ENCODE data around the gene HSH2D. TPM values are rescaled to one million over a fixed set of nuclear protein-coding genes. Genes with fewer than 3 reads are reported as not detected.
A peak's percentile ranks its signal among the peaks of the same experiment; 100 is the strongest.

Gene HSH2D
- total and polyA plus RNA-seq, 2 of the 13 experiments (the other 11 are each of a cell fraction or from before 2014, with no cell fraction given): 0.69 to 3.2 TPM

DNA sequence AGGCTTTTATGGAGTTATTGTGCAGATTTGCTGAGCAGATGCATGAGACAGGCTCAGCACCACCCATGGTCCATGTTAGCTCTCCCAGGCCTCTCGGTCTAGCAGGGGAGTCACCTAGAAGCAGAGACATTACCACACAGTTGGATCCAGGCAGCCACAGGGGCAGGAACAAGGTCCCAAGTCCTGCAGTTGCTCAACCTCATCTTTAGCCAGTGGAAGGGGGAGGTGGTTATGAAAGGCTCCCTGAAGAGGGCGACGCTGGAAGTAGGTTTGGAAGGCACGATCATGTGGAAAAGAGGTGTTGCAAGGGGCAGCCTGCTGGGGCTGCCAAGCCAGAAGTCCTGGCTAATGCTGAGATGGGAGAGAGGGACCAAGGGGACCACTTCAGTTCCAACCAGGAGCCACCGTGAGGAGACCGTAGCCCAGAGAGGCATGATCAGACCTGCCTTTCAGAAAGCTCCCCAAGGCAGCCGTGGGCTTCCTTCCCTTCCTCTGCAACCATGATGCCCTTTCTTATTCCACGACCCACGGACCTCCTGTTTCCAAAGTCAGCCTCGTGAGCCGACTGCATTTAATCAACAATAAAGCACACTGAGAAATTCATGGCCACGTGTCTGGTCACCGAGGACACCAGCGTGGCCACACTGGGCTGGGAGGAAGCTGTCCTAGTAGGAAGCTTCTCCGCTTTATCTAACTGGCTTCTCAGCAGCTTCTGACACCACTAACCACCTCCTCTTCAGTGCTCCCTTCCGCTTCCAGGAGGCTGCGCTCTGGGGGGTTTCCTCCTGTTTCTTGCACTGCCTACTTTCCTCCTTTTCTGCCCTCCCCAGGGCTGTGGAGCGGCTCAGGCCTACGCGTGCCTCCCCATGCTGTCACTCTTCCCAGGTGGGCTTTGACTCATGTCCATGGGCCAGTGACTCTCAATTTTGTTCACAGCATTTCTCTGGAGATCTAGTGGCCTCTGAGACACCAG lies 56.8 kb downstream of the HSH2D start (continued):
- TF ChIP-seq, protein P1, sequence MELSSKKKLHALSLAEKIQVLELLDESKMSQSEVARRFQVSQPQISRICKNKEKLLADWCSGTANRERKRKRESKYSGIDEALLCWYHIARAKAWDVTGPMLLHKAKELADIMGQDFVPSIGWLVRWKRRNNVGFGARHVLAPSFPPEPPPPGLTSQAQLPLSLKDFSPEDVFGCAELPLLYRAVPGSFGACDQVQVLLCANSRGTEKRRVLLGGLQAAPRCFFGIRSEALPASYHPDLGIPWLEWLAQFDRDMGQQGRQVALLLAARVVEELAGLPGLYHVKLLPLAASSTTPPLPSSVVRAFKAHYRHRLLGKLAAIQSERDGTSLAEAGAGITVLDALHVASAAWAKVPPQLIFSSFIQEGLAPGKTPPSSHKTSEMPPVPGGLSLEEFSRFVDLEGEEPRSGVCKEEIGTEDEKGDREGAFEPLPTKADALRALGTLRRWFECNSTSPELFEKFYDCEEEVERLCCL (CRISPR knock-in tag; IDR thresholded peaks at IDR 0.05; ENCODE audit: borderline replicate concordance): no peak
- TF ChIP-seq RCOR2 (CRISPR knock-in tag; IDR thresholded peaks at IDR 0.05) (peak; percentile 83; the same call in 1 of the 2 replicates), SETDB1 (CRISPR knock-in tag; IDR thresholded peaks at IDR 0.05; ENCODE audit: borderline replicate concordance) (no peak), FOXJ3 (CRISPR knock-in tag; IDR thresholded peaks at IDR 0.05; ENCODE audit: borderline replicate concordance) (no peak), POLR2AphosphoS2 (IDR thresholded peaks at IDR 0.05; ENCODE audit: low read depth, low read length) (no peak), TBP (CRISPR knock-in tag; IDR thresholded peaks at IDR 0.05) (no peak), ZZZ3 (CRISPR knock-in tag; IDR thresholded peaks at IDR 0.05; ENCODE audit: borderline replicate concordance) (no peak), TEAD3 (CRISPR knock-in tag; optimal IDR thresholded peaks at IDR 0.05; ENCODE audit: borderline replicate concordance) (peak; percentile 74), NR3C1 (CRISPR knock-in tag; IDR thresholded peaks at IDR 0.05) (no peak), ZNF615 (CRISPR knock-in tag; IDR thresholded peaks at IDR 0.05; ENCODE audit: borderline replicate concordance) (no peak), ZNF605 (CRISPR knock-in tag; IDR thresholded peaks at IDR 0.05) (peak; percentile 15; the same call in 1 of the 2 replicates)
- TF ChIP-seq, protein P2, sequence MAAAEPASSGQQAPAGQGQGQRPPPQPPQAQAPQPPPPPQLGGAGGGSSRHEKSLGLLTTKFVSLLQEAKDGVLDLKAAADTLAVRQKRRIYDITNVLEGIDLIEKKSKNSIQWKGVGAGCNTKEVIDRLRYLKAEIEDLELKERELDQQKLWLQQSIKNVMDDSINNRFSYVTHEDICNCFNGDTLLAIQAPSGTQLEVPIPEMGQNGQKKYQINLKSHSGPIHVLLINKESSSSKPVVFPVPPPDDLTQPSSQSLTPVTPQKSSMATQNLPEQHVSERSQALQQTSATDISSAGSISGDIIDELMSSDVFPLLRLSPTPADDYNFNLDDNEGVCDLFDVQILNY (CRISPR knock-in tag; conservative IDR thresholded peaks at IDR 0.05): no peak
- TF ChIP-seq, protein P3, sequence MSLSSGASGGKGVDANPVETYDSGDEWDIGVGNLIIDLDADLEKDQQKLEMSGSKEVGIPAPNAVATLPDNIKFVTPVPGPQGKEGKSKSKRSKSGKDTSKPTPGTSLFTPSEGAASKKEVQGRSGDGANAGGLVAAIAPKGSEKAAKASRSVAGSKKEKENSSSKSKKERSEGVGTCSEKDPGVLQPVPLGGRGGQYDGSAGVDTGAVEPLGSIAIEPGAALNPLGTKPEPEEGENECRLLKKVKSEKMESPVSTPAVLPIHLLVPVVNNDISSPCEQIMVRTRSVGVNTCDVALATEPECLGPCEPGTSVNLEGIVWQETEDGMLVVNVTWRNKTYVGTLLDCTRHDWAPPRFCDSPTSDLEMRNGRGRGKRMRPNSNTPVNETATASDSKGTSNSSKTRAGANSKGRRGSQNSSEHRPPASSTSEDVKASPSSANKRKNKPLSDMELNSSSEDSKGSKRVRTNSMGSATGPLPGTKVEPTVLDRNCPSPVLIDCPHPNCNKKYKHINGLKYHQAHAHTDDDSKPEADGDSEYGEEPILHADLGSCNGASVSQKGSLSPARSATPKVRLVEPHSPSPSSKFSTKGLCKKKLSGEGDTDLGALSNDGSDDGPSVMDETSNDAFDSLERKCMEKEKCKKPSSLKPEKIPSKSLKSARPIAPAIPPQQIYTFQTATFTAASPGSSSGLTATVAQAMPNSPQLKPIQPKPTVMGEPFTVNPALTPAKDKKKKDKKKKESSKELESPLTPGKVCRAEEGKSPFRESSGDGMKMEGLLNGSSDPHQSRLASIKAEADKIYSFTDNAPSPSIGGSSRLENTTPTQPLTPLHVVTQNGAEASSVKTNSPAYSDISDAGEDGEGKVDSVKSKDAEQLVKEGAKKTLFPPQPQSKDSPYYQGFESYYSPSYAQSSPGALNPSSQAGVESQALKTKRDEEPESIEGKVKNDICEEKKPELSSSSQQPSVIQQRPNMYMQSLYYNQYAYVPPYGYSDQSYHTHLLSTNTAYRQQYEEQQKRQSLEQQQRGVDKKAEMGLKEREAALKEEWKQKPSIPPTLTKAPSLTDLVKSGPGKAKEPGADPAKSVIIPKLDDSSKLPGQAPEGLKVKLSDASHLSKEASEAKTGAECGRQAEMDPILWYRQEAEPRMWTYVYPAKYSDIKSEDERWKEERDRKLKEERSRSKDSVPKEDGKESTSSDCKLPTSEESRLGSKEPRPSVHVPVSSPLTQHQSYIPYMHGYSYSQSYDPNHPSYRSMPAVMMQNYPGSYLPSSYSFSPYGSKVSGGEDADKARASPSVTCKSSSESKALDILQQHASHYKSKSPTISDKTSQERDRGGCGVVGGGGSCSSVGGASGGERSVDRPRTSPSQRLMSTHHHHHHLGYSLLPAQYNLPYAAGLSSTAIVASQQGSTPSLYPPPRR (CRISPR knock-in tag; IDR thresholded peaks at IDR 0.05; ENCODE audit: borderline replicate concordance): peak; percentile 77
- TF ChIP-seq, protein P4, sequence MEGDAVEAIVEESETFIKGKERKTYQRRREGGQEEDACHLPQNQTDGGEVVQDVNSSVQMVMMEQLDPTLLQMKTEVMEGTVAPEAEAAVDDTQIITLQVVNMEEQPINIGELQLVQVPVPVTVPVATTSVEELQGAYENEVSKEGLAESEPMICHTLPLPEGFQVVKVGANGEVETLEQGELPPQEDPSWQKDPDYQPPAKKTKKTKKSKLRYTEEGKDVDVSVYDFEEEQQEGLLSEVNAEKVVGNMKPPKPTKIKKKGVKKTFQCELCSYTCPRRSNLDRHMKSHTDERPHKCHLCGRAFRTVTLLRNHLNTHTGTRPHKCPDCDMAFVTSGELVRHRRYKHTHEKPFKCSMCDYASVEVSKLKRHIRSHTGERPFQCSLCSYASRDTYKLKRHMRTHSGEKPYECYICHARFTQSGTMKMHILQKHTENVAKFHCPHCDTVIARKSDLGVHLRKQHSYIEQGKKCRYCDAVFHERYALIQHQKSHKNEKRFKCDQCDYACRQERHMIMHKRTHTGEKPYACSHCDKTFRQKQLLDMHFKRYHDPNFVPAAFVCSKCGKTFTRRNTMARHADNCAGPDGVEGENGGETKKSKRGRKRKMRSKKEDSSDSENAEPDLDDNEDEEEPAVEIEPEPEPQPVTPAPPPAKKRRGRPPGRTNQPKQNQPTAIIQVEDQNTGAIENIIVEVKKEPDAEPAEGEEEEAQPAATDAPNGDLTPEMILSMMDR (CRISPR knock-in tag; IDR thresholded peaks at IDR 0.05): peak; percentile 71
- TF ChIP-seq, protein P5, sequence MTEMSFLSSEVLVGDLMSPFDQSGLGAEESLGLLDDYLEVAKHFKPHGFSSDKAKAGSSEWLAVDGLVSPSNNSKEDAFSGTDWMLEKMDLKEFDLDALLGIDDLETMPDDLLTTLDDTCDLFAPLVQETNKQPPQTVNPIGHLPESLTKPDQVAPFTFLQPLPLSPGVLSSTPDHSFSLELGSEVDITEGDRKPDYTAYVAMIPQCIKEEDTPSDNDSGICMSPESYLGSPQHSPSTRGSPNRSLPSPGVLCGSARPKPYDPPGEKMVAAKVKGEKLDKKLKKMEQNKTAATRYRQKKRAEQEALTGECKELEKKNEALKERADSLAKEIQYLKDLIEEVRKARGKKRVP (CRISPR knock-in tag; IDR thresholded peaks at IDR 0.05): no peak
- TF ChIP-seq, protein P6, sequence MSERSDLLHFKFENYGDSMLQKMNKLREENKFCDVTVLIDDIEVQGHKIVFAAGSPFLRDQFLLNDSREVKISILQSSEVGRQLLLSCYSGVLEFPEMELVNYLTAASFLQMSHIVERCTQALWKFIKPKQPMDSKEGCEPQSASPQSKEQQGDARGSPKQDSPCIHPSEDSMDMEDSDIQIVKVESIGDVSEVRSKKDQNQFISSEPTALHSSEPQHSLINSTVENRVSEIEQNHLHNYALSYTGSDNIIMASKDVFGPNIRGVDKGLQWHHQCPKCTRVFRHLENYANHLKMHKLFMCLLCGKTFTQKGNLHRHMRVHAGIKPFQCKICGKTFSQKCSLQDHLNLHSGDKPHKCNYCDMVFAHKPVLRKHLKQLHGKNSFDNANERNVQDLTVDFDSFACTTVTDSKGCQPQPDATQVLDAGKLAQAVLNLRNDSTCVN (CRISPR knock-in tag; IDR thresholded peaks at IDR 0.05; ENCODE audit: borderline replicate concordance): peak; percentile 19; the same call in 1 of the 2 replicates
